ENCODE measurements around the gene TAF1B.

- TF ChIP-seq POLR2A (IDR thresholded peaks at IDR 0.05), result no peak
- TF ChIP-seq, protein P1, sequence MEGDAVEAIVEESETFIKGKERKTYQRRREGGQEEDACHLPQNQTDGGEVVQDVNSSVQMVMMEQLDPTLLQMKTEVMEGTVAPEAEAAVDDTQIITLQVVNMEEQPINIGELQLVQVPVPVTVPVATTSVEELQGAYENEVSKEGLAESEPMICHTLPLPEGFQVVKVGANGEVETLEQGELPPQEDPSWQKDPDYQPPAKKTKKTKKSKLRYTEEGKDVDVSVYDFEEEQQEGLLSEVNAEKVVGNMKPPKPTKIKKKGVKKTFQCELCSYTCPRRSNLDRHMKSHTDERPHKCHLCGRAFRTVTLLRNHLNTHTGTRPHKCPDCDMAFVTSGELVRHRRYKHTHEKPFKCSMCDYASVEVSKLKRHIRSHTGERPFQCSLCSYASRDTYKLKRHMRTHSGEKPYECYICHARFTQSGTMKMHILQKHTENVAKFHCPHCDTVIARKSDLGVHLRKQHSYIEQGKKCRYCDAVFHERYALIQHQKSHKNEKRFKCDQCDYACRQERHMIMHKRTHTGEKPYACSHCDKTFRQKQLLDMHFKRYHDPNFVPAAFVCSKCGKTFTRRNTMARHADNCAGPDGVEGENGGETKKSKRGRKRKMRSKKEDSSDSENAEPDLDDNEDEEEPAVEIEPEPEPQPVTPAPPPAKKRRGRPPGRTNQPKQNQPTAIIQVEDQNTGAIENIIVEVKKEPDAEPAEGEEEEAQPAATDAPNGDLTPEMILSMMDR (IDR thresholded peaks at IDR 0.05), result no peak
Observed at GRCh38 chr2:9821805-9822445, 21.3 kb upstream of the TAF1B start.

All from breast epithelium (tissue), 3 donors.